HFF-Myc (cell line): ENCODE results near the gene TMEM126A.
"Not testable (repeated sequence)": the region's sequence is repeated elsewhere in the genome, so short reads cannot be mapped to it uniquely, and the experiment has no call there.

Experiments used
- DNase-seq: peaks from one replicate; pipeline ENCODE4 v3.0.0-alpha.2; 2011; ENCODE audit warnings: low read depth; ENCODE audit errors: extremely low read depth
- H3K4me3 ChIP-seq: replicated peaks from 2 replicates; pipeline ENCODE4 v1.5.1; 2011; ENCODE audit warnings: low read depth, mild to moderate bottlenecking, control low read depth, low read length
- TF ChIP-seq, protein P1 (sequence below): IDR thresholded peaks from 2 replicates; pipeline ENCODE4 v1.5.1; 2012; ENCODE audit warnings: mild to moderate bottlenecking, low read depth, low read length, control low read depth; ENCODE audit errors: missing control alignments

Gene TMEM126A

GRCh38 chr11:85668157-85668556 is 20.4 kb downstream of the TMEM126A start:
- no peak overlapping the region for H3K4me3 ChIP-seq
- TF ChIP-seq, protein P1, sequence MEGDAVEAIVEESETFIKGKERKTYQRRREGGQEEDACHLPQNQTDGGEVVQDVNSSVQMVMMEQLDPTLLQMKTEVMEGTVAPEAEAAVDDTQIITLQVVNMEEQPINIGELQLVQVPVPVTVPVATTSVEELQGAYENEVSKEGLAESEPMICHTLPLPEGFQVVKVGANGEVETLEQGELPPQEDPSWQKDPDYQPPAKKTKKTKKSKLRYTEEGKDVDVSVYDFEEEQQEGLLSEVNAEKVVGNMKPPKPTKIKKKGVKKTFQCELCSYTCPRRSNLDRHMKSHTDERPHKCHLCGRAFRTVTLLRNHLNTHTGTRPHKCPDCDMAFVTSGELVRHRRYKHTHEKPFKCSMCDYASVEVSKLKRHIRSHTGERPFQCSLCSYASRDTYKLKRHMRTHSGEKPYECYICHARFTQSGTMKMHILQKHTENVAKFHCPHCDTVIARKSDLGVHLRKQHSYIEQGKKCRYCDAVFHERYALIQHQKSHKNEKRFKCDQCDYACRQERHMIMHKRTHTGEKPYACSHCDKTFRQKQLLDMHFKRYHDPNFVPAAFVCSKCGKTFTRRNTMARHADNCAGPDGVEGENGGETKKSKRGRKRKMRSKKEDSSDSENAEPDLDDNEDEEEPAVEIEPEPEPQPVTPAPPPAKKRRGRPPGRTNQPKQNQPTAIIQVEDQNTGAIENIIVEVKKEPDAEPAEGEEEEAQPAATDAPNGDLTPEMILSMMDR = no peak
- no peak for DNase-seq

DNA sequence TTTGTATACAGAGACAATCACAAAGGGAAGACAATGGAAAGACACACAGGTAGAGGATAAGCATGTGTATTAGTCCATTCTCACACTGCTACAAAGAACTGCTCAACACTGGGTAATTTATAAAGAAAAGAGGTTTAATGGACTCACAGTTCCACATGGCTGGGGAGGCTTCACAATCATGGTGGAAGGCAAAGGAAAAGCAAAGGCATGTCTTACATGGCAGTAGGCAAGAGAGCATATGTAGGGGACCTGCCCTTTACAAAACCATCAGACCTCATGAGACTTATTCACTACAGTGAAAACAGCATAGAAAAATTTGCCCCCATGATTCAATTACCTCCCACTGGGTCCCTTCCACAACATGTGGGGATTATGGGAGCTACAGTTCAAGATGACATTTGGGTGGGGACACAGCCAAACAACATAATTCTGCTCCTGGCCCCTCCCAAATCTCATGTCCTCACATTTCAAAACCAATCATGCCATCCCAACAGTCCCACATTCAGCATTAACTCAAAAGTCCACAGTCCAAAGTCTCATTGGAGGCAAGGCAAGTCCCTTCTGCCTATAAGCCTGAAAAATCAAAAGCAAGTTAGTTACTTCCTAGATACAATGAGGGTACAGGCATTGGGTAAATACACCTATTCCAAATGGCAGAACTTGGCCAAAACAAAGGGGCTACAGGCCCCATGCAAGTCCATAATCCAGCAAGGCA is 23.3 kb downstream of the TMEM126A start:
- H3K4me3 ChIP-seq, DNase-seq: not testable (repeated sequence)

DNA sequence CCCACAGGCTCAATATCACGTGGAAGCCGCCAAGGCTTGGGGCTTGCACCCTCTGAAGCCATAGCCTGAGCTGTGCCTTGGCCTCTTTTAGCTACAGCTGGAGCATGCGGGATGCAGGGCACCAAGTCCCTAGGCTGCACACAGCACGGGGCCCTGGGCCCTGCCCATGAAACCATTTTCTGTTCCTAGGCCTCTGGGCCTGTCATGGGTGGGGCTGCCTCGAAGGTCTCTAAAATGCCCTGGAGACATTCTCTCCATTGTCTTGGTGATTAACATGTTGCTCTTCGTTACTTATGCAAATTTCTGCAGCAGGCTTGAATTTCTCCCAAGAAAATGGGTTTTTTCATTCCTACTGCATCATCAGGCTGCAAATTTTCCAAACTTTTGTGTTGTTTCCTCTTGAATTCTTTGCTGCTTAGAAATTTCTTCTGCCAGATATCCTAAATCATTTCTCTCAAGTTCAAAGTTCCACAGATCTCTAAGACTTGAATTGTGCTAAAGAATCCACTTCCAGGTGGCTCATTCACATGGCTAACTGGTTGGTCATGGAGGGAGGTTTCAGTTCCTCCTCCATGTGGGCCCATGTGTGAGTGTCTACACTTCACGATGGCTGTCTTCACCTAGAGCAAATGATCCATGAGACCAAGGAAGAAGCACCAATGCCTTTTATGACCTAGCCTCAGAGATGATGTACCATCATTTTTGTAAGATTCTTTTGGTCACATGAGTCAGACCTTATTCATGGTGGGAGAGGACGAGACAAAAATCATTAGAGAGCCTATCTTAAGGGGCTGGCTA is 24.5 kb downstream of the TMEM126A start:
- H3K4me3 ChIP-seq = no peak overlapping the region
- TF ChIP-seq, protein P1 = no peak

GRCh38 chr11:85673393-85673792 is 25.6 kb downstream of the TMEM126A start:
- no peak for DNase-seq
- TF ChIP-seq, protein P1 = no peak
- H3K4me3 ChIP-seq = no peak overlapping the region

More for the DNA sequence above, 24.5 kb downstream of the TMEM126A start:
- no peak for DNase-seq

DNA sequence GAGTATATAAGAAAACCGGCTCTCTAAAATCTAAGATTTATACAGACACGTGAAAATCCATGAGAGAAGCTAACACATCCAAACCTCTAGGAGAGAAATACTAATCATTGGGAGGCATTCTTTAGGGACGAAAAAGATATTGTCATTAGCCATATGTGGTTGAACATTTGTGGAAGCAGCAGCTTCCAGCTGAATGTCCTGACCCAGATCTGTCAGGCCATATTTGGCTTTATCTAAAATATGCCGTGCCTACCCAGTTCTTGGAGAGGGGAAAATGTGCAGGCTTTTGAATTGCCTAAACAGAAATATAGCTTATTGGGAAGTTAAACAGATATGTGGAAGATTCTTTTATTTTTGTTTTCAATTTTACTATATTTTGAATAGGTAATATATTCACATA is 31.8 kb downstream of the TMEM126A start:
- TF ChIP-seq, protein P1 = no peak
- H3K4me3 ChIP-seq = no peak overlapping the region
- no peak for DNase-seq

DNA sequence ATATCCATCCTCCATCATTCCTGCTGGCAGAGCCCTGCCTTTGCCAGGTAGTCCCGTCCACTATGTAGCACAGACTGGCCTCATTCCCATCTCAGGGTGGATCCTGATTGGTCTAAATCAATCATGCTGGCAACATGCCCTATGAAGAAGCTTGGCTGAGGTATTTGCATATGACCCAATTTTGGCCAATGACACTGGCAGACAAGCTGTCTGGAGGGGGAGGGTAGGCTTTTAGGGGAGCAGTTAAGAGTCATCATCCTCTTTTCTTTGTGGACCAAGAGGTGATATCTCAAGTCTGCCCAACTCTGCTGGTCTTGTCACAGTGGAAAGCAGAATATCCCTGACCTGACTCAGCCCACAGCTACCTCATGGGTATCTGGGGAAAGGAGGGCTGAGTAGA is 33.1 kb downstream of the TMEM126A start:
- no peak overlapping the region for H3K4me3 ChIP-seq
- TF ChIP-seq, protein P1 = no peak
- no peak for DNase-seq
